HL-60 (cell line): Measurements from ENCODE around the gene PAPPA.

Experiments
- CTCF ChIP-seq: IDR thresholded peaks from one replicate; pipeline ENCODE4 v1.5.1; 2011; ENCODE audit warnings: low read length, control low read depth, inconsistent platforms; ENCODE audit not compliant: insufficient read depth
- GABPA ChIP-seq: IDR thresholded peaks from 2 replicates; pipeline ENCODE4 v1.6.1; 2012; ENCODE audit warnings: low read depth
- POLR2AphosphoS5 ChIP-seq: IDR thresholded peaks from 2 replicates; pipeline ENCODE4 v1.6.1; 2012; ENCODE audit warnings: low read depth
- REST ChIP-seq: IDR thresholded peaks from 2 replicates; pipeline ENCODE4 v1.6.1; 2012; ENCODE audit warnings: low read depth; ENCODE audit not compliant: insufficient replicate concordance

- TF ChIP-seq REST: no peak
- no peak for TF ChIP-seq CTCF
- TF ChIP-seq GABPA: no peak
- TF ChIP-seq POLR2AphosphoS5: no peak
Observed at GRCh38 chr9:116417464-116417863, 263.9 kb downstream of the PAPPA start.
